H4 (cell line): ENCODE results near the gene SPN. TPM values are rescaled to one million over a fixed set of nuclear protein-coding genes. Genes with fewer than 3 reads are reported as not detected.
"Not testable (repeated sequence)": the region's sequence is repeated elsewhere in the genome, so short reads cannot be mapped to it uniquely, and the experiment has no call there.

Experiments used
- DNase-seq: peaks from one replicate; pipeline ENCODE4 v3.0.0-alpha.2; 2015; ENCODE audit warnings: low spot score
- total RNA-seq: library from RNA; depleted of rRNA; stranded (reverse); fragments of >200 nt; shearing (Covaris generic); gene quantifications from 2 replicates; pipeline ENCODE4 v1.2.3, GENCODE V29; 2014; rRNA removed

The SPN gene, protein sequence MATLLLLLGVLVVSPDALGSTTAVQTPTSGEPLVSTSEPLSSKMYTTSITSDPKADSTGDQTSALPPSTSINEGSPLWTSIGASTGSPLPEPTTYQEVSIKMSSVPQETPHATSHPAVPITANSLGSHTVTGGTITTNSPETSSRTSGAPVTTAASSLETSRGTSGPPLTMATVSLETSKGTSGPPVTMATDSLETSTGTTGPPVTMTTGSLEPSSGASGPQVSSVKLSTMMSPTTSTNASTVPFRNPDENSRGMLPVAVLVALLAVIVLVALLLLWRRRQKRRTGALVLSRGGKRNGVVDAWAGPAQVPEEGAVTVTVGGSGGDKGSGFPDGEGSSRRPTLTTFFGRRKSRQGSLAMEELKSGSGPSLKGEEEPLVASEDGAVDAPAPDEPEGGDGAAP
- total RNA-seq, result 0.70 and 2.8 TPM in 2 replicates

DNA sequence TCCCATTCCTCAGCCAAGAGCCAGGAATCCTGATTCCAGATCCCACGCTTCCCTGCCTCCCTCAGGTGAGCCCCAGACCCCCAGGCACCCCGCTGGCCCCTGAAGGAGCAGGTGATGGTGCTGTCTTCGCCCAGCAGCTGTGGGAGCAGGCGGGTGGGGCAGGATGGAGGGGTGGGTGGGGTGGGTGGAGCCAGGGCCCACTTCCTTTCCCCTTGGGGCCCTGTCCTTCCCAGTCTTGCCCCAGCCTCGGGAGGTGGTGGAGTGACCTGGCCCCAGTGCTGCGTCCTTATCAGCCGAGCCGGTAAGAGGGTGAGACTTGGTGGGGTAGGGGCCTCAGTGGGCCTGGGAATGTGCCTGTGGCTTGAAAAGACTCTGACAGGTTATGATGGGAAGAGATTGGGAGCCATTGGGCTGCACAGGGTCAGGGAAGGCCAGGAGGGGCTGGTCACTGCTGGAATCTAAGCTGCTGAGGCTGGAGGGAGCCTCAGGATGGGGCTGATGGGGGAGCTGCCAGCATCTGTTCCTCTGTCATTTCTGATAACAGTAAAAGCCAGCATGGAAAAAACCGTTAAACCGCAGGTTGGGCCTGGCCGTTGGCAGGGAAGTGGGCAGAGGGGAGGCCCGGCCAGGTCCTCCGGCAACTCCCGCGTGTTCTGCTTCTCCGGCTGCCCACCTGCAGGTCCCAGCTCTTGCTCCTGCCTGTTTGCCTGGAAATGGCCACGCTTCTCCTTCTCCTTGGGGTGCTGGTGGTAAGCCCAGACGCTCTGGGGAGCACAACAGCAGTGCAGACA is at the start of gene SPN:
TSS of gene SPN (plus strand) at position 232 of the 791 bp plus-strand sequence. CDS start at position 714, 482 bp downstream.
- DNase-seq, result no peak

DNA sequence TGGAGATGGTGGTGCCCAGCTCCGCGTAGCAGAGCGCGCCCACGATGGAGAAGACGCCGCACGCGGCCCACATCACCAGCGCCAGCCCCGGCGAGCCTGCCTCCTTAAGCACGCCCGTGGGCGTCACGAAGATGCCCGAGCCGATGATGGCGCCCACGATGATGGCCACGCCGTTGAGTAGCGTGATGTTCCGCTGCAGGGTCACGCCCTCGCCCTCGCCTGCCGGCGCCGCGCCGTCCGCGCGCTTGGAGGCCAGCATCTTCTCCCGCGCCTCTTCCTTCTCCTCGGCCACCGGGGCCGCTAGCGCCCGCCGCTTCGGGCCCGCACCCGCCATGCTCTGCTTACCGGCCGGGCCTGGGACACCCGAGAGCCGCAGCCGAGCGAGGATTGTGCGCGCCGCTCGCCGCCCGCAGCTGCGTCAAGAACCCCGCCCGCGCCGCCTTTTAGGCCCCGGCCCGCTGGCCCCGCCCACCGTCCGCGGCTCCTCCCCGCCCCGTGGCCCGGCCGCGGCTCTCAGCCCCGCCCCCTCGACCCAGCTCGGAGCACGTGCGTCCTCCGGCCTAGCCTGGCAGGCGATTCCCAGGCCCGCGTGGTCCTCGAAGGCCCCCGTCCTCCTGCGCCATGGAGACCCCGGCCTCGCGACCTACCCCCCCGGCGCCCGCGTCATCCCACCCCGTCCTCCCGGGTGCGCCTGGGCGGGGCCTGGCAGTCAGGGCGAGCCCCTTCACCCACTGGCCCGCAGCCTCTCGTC is 49.6 kb upstream of the SPN start:
- DNase-seq, result peak; percentile 52

DNA sequence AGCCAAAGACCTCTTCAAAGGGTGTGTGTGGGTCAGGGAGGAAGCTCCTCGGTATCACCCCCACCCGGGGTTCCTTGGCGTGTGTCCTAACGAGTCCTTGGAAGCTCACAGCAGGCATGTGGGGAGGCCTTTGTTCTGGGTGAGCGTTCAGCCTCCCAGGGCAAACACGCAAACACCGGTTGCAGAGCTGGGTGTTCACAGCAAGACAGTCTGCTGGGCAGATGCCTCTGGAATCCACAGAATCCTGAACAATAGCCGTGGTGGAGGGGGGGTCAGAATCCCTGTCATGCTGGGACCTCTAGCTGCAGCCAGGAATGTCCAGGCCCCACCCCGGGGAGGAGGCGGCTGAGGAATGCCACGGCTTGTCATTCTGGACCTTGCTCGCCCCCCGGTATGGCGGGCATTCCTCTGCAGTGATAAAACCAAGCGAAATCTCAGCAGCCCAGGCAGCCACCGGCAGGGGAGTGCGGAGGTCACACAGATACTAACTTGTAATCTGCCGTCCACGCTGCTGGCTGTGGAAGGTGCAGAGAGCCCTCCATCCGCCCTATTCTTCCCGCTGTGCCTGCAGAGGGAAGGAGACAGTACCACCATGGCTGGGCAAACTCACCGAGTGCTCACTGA is 48.2 kb upstream of the SPN start:
- not testable (repeated sequence) for DNase-seq

DNA sequence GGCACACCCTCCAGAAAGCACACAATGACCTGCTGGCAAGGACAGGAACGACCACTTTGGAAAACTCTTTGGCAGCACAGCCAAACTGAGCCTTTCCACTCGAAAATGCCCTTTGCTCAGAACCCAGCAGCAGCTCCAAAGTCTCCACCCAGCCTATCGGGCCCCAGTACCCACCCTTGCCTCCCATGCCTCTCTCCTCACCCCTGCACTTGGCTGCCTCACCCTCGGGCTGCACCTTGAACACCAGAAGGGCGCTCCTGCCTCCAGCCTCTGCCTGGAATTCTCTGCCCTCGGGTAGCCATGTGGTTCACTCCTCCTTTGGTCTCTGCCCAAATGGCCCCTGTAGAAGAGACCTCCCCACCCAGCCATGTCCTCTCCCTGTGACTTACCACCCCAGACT is 46.9 kb upstream of the SPN start:
- DNase-seq, result not testable (repeated sequence)

DNA sequence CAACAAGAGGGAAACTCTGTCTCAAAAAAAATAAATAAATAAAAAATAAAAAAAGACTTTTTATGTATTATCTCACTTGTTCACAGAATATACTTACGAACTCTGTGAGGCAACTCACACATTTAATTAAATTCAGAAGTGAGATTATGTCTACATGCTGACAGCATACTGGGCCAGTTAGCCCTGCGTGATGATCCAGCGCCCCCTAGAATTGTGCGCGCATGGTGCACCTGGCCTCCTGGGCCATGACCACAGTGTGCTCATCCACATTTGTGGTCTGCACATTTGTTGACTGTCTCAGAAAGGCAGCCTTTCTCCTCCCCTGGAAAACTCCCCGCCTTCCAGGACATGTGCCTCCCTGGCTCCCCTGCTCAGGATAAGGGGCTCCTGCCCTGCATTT is 42.5 kb upstream of the SPN start:
- DNase-seq, result not testable (repeated sequence)

DNA sequence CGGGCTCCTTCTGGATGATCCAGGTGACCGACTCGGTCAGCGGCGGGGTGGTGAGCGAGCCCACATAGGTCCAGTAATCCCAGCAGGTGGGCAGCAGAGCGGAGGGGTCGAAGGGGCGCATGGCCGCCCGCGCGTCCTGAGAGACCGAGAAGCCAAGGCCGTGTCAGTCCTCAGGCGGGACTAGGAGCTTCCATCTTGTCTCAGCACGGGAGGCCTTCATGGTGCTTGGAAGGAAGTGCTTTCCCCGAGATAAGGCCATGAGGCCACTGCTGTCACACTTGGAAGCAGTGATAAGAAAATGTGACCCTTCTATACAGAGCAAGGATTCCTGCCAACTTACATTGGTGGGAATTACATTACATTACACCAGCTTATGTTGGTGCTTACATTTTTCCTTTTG is 40.3 kb upstream of the SPN start:
- DNase-seq, result not testable (repeated sequence)

DNA sequence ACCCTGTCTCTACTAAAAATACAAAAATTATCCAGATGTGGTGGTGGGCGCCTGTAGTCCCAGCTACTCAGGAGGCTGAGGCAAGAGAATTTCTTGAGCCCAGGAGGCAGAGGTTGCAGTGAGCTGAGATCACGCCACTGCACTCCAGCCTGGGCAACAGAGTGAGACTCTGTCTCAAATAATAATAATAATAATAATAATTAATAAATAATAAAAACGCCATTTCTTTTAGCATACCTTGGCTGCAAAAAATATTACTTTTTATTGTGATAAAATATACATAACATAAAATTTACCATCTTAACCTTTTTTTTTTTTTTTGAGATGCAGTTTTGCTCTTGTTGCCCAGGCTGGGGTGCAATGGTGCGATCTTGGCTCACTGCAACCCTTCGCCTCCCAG is 39.8 kb upstream of the SPN start:
- DNase-seq, result not testable (repeated sequence)

DNA sequence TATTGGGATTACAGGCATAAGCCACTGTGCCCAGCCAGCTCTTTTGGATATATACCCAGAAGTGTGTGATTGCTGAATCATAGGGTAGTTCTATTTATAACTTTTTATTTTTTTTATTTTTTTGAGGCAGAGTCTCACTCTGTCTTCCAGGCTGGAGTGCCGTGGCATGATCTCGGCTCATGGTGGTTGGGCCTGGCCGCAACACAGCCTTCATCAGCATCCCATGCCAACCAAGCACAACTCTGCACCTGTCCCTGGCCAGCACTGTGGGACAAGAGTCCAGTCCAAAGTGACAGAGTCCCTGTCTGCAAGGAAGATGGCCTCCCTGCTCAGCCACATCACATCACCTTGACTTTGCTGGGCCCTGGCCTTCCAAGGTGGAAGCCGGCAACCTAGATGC is 37.9 kb upstream of the SPN start:
- DNase-seq, result not testable (repeated sequence)

DNA sequence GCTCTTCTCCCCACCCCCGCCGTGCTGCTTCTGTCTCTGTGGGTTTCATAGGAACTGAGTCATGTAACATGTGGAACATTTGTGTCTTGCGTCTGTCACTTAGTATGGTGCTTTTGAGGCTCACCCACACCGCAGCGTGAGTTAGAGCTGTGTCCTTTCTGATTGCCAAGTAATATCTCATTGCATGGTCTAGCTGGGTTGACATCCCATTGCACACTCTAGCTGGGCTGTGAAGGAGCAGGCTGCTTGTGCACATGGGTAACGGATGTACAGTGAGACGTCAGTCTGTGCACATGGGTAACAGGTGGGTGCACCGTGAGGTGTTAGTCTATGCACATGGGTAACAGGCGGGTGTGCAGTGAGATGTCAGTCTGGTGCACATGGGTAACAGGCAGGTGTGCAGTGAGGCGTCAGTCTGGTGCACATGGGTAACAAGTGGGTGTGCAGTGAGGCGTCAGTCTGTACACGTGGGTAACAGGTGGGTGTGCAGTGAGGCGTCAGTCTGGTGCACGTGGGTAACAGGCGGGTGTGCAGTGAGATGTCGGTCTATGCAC is 36.2 kb upstream of the SPN start:
- DNase-seq, result not testable (repeated sequence)

DNA sequence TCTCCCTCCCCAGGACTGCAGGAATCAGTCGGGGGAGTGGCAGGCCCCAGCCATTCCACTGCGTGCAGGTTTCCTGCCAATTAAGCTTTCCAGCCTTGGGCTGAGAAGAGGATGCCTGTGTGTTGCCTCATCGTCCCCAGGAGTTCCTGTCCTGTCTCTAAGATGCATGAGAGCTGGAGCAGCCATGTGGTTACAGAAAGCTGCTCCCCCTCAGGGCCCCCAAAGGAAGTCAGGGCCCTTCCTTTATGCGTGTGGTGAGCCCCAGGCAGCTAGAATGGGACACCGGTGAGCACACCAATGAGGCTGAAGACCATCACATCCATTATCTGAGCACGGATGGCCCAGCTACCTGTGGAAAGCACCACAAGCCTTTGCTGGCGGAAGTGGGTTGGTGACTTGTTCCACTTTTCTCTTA is 35.4 kb upstream of the SPN start:
- DNase-seq, result not testable (repeated sequence)

DNA sequence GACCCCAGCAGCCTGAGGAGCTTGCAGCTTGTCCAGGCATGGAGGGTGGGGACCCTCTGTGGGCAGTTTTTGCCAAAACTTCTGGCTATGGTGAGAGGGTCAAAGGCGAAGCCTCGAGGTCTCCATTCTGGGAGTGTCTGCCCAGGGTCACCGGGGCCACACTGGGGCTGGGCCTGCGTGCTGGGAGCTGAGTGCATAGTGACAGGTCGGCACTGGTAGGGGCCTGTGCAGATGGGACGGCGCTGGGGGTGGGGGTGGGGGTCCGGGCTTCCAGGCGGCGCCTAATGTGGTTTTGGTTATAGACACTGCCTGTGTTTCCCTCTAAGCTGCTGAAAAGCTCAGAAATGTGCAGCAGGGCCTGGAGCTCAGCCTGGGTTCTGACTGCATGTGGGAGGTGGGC is 34.3 kb upstream of the SPN start:
- DNase-seq, result not testable (repeated sequence)

DNA sequence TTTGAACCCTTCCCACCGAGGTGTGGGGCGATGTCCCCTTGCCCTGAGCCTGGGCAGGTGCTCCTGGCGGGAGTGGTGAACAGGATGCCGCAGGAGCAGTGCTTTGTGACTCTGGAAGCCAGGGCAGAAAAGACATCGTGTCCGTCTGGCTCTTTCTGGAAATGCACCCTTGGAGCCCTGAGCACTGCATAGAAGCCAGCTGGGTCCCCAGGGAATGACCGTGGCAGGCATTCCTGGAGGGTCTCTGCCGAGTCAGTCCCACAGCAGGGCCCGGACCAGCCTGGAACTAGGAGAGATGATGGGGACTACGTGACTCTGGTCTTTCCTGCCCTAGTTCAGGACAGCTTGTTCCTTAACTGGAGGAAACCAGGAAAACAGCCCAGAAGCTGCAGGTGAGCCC is 33.7 kb upstream of the SPN start:
- DNase-seq, result not testable (repeated sequence)

DNA sequence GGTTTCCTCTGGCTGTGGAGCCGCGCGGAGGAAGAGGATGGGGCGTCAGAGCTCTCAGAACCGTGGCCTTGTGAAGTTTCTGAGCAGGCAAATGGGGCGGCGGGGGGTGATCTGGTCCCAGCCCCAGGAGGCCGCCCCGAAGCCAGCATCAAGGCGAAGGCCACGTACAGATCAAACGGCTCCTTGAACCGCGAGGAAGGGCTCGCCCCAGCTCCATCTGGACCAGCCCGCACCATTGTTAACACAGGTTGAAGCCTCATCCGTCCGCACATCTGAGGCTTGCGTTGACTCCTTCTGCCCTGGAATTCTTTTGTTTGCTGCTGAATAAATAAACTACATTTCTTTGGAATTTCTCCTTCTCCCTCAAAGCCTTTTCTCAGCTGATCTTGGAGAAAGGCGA is 31.4 kb upstream of the SPN start:
- not testable (repeated sequence) for DNase-seq

DNA sequence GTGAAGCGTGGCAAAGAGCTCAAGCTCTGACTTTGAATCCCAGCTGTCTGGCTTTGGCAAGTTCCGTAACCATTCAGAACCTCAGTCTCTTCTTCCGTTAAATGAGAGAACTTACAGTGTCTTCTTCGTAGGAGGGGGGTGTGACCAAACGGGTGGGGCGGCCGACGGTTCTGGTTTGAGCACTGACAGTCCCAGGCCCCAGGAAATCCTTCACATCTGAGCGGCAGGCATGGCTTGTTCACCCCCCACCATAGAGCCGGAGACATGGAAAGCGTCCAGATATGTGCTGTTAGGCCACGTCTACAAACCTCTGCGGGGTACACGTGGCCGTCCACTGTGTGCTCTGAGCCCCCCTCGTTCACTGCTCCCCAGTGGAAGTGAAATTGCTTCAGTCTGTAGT is 27.1 kb upstream of the SPN start:
- not testable (repeated sequence) for DNase-seq

DNA sequence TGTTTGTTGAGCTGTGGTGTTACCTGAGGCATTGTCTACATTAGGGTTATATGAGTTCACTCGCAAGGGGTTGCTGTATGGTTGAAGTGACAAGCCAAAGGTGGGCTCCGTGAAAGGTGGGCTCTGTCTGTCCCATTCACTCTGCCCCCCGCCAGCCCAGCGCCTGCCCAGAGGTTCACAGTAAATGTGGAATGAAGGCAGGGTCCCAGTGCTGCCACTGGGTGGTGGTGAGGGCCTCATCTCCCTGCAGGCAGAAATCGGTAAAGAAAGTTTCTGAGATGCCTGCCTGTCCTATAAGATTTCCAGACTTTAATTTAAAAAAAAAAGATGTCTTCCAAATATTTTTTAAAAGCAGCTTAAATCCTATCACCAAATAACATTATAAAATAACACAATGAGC is 26.7 kb upstream of the SPN start:
- DNase-seq, result not testable (repeated sequence)

DNA sequence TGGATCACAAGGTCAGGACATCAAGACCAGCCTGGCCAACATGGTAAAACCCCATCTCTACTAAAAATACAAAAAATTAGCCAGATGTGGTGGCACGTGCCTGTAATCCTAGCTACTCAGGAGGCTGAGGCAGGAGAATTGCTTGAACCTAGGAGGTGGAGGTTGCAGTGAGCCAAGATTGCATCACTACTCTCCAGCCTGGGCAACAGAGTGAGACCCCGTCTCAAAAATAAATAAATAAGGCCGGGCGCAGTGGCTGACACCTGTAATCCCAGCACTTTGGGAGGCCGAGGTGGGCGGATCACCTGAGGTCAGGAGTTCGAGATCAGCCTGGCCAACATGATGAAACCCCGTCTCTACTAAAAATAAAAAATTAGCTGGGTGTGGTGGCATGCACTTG is 24.3 kb upstream of the SPN start:
- not testable (repeated sequence) for DNase-seq

DNA sequence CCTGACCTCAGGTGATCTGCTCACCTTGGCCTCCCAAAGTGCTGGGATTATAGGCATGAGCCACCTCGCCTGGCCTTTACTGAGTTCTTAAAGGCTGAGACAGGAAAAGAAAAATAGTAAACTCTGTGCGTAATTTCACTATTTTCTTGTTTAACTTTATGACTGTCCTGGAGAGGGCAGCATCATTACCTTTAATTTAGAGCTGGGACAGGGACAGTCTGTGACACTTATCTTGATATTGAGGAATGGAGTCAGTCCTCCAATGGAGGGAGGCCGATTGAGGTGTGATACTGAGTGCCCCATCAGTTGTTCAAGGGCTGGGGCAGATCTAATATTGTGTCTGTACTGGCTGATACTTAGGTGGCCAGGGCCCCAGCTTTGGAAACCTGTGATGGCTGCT is 21.5 kb upstream of the SPN start:
- no peak for DNase-seq

DNA sequence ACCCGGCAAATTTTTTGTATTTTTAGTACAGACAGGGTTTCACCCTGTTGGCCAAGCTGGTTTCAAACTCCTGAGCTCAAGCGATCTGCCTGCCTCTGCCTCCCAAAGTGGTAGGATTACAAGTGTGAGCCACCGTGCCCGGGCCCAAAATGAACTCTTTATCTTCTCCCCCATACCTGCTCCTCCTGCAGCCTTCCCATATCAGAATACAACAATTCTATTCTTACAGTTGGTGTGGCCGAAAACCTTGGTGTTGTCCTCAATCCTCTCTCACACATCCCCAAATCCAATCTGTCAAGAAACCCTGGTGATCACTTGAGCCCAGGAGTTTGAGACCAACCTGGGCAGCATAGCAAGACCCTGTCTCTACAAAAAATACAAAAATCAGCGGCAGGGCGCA is 19.5 kb upstream of the SPN start:
- DNase-seq, result no peak

DNA sequence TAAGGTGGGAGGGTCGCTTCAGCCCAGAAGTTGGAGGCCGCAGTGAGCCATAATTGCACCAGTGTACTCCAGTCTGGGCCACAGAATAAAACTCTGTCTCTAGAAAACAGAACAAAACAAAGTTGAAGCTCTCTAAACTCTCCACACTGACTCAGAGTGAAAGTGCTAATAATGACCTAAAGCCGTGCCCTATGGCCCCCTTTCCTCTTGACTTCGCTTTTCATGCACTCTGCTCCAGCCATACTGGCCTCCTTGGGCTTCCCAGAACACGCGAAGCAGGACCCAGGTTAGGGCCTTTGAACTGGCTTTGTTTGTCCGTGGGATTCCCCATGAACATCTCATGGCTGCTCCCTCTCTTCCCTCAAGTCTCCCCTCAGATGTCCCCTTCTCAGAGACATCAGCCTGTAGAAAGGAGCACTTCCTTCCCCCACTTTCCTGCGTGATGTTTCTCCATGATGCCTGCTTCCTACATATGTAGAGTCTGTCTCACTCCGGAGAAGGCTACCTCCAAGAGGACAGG is 18.6 kb upstream of the SPN start:
- no peak for DNase-seq

DNA sequence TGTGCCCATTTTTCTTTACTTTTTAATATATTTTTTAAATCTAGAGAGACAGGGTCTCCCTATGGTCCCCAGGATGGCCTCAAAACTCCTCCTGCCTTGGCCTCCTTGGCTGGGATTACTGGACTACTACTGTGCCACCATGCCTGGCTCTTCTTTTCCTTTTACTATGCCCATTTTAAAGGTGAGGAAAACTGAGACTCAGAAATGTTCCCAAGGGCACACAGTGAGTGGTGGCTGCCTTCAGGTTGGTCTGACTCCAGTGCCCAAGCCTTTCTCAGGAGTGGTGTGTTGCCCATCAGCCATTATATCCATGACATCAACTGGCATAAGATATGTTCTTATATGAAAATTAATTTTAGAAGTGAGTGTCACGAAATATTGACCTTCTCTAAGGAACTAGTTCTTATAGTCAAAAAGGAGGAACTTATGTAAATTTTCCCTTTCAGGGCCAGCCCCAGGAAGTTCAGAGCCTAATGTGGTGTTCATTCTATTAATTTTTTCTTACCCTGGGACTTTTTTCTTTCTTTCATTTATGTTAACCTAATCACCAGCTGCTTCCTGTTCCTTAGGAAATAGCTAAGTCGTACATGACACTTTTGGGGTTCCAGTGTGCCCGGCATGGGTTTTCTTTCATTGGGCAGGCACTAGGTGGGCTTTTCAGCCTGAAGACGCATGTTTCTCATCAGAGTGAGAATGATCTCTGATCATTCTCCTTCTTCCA is 17.9 kb upstream of the SPN start:
- no peak for DNase-seq
